Activated T-helper 2 cell treated with anti-CD3 and anti-CD28 coated beads, Interferon-gamma antibody, Interleukin-2, Interleukin-4, amounts not matched to agents 10 μg/mL and 5 μg/mL and 100 μg/mL, durations not matched to agents 14 hours and 24 hours and 36 hours (primary cell): ENCODE measurements around the gene ETNPPL. TPM values are rescaled to one million over a fixed set of nuclear protein-coding genes. Genes with fewer than 3 reads are reported as not detected.

Experiments
- DNase-seq: peaks from one replicate; pipeline ENCODE4 v3.0.0; 2021; ENCODE audit warnings: low spot score
- H3K27ac Mint-ChIP-seq: one replicate; pipeline ENCODE4 v1.8.0; 2021; ENCODE audit warnings: mixed read lengths
- H3K27me3 Mint-ChIP-seq: one replicate; pipeline ENCODE4 v1.8.0; 2021; ENCODE audit warnings: low read depth, mixed read lengths
- H3K36me3 Mint-ChIP-seq: one replicate; pipeline ENCODE4 v1.8.0; 2021; ENCODE audit warnings: low read depth, mixed read lengths
- H3K4me1 Mint-ChIP-seq: one replicate; pipeline ENCODE4 v1.8.0; 2021; ENCODE audit warnings: low read depth, mixed read lengths
- H3K4me3 Mint-ChIP-seq: one replicate; pipeline ENCODE4 v1.8.0; 2021; ENCODE audit warnings: low read depth, mild to moderate bottlenecking, moderate library complexity, mixed read lengths
- H3K9me3 Mint-ChIP-seq: one replicate; pipeline ENCODE4 v1.8.0; 2021; ENCODE audit warnings: mixed read lengths
- intact Hi-C: fragments of 100-400 bp; cut with micrococcal nuclease; formaldehyde crosslinking; loops from one replicate; pipeline ENCODE4 v1.15.1; 2023
- total RNA-seq: library from RNA; stranded (reverse); gene quantifications from 2 replicates; pipeline ENCODE4 v1.2.3, GENCODE V29; 2022

Gene ETNPPL
- total RNA-seq, 1 donor from 2014 or later: not detected

- no peaks in the 10 kb centered on the region for H3K27me3 Mint-ChIP-seq
- no peak for DNase-seq
- intact Hi-C loops: no loop called here
- no peaks in the 10 kb centered on the region for H3K4me1 Mint-ChIP-seq
- no peaks in the 10 kb centered on the region for H3K36me3 Mint-ChIP-seq
- no peaks in the 10 kb centered on the region for H3K9me3 Mint-ChIP-seq
- H3K27ac Mint-ChIP-seq: no peak overlapping the region
- H3K4me3 Mint-ChIP-seq: no peak overlapping the region
Observed at GRCh38 chr4:108709234-108709633, 53.6 kb downstream of the ETNPPL start.

- no peaks in the 10 kb centered on the region for H3K9me3 Mint-ChIP-seq
- DNase-seq: no peak
- H3K4me1 Mint-ChIP-seq: peaks cover 9% of the 10 kb centered on the region
- H3K36me3 Mint-ChIP-seq: no peaks in the 10 kb centered on the region
- peaks cover 3% of the 10 kb centered on the region for H3K27me3 Mint-ChIP-seq
- intact Hi-C loops: no loop called here
- no peak overlapping the region for H3K27ac Mint-ChIP-seq
- H3K4me3 Mint-ChIP-seq: no peak overlapping the region
Observed at GRCh38 chr4:108706289-108706688, 56.6 kb downstream of the ETNPPL start.

GRCh38 chr4:108703966-108704365 is 58.9 kb downstream of the ETNPPL start:
- H3K4me3 Mint-ChIP-seq: no peak overlapping the region
- peaks cover 9% of the 10 kb centered on the region for H3K4me1 Mint-ChIP-seq
- H3K36me3 Mint-ChIP-seq: no peaks in the 10 kb centered on the region
- H3K9me3 Mint-ChIP-seq: no peaks in the 10 kb centered on the region
- H3K27ac Mint-ChIP-seq: no peak overlapping the region
- DNase-seq: no peak
- H3K27me3 Mint-ChIP-seq: peaks cover 7% of the 10 kb centered on the region
- intact Hi-C loops: no loop called here

GRCh38 chr4:108703370-108703769 is 59.5 kb downstream of the ETNPPL start:
- Mint-ChIP-seq H3K27ac (no peak overlapping the region), H3K4me1 (peaks cover 9% of the 10 kb centered on the region), H3K27me3 (peaks cover 11% of the 10 kb centered on the region), H3K9me3 (no peaks in the 10 kb centered on the region), H3K4me3 (no peak overlapping the region), H3K36me3 (no peaks in the 10 kb centered on the region)
- intact Hi-C loops: no loop called here
- DNase-seq: no peak

- intact Hi-C loops: no loop called here
- Mint-ChIP-seq H3K36me3 (no peaks in the 10 kb centered on the region), H3K4me3 (no peak overlapping the region), H3K4me1 (peaks cover 9% of the 10 kb centered on the region), H3K27me3 (peaks cover 12% of the 10 kb centered on the region), H3K9me3 (no peaks in the 10 kb centered on the region), H3K27ac (no peak overlapping the region)
- no peak for DNase-seq
Observed at GRCh38 chr4:108702960-108703359, 59.9 kb downstream of the ETNPPL start.

GRCh38 chr4:108700081-108700757 is 62.6 kb downstream of the ETNPPL start:
- Mint-ChIP-seq H3K27me3 (peaks cover 12% of the 10 kb centered on the region), H3K27ac (no peak overlapping the region), H3K4me1 (peaks cover 9% of the 10 kb centered on the region), H3K9me3 (no peaks in the 10 kb centered on the region), H3K4me3 (no peak overlapping the region), H3K36me3 (no peaks in the 10 kb centered on the region)
- intact Hi-C loops: no loop called here
- DNase-seq: no peak

GRCh38 chr4:108696160-108696559 is 66.7 kb downstream of the ETNPPL start:
- Mint-ChIP-seq H3K4me1 (no peaks in the 10 kb centered on the region), H3K27me3 (peaks cover 9% of the 10 kb centered on the region), H3K27ac (no peak overlapping the region), H3K36me3 (no peaks in the 10 kb centered on the region), H3K4me3 (no peak overlapping the region), H3K9me3 (no peaks in the 10 kb centered on the region)
- intact Hi-C loops: no loop called here
- no peak for DNase-seq

GRCh38 chr4:108695062-108695461 is 67.8 kb downstream of the ETNPPL start:
- H3K27me3 Mint-ChIP-seq: peaks cover 5% of the 10 kb centered on the region
- intact Hi-C loops: no loop called here
- DNase-seq: no peak
- H3K27ac Mint-ChIP-seq: no peak overlapping the region
- H3K4me1 Mint-ChIP-seq: no peaks in the 10 kb centered on the region
- no peaks in the 10 kb centered on the region for H3K9me3 Mint-ChIP-seq
- H3K36me3 Mint-ChIP-seq: no peaks in the 10 kb centered on the region
- no peak overlapping the region for H3K4me3 Mint-ChIP-seq

GRCh38 chr4:108694423-108694822 is 68.4 kb downstream of the ETNPPL start:
- no peaks in the 10 kb centered on the region for H3K36me3 Mint-ChIP-seq

GRCh38 chr4:108693819-108694218 is 69.0 kb downstream of the ETNPPL start:
- Mint-ChIP-seq H3K27me3 (peaks cover 6% of the 10 kb centered on the region), H3K4me1 (no peaks in the 10 kb centered on the region), H3K9me3 (no peaks in the 10 kb centered on the region), H3K4me3 (no peak overlapping the region), H3K36me3 (no peaks in the 10 kb centered on the region), H3K27ac (no peak overlapping the region)
- intact Hi-C loops: no loop called here
- DNase-seq: no peak

More at GRCh38 chr4:108694423-108694822, 68.4 kb downstream of the ETNPPL start:
- Mint-ChIP-seq H3K4me1 (no peaks in the 10 kb centered on the region), H3K9me3 (no peaks in the 10 kb centered on the region), H3K27ac (no peak overlapping the region), H3K4me3 (no peak overlapping the region), H3K27me3 (peaks cover 6% of the 10 kb centered on the region)
- intact Hi-C loops: no loop called here
- DNase-seq: no peak

GRCh38 chr4:108693211-108693610 is 69.6 kb downstream of the ETNPPL start:
- Mint-ChIP-seq H3K27me3 (peaks cover 1% of the 10 kb centered on the region), H3K4me1 (no peaks in the 10 kb centered on the region), H3K36me3 (no peaks in the 10 kb centered on the region), H3K9me3 (no peaks in the 10 kb centered on the region), H3K4me3 (no peak overlapping the region), H3K27ac (no peak overlapping the region)
- intact Hi-C loops: no loop called here
- no peak for DNase-seq
